Measurements from ENCODE around the gene GLI3. TPM values are rescaled to one million over a fixed set of nuclear protein-coding genes. Genes with fewer than 3 reads are reported as not detected.

The GLI3 gene
- total and polyA plus RNA-seq, 2 of the 4 experiments (the other 2 are of a cell fraction) = 1.3 to 3.9 TPM

DNA sequence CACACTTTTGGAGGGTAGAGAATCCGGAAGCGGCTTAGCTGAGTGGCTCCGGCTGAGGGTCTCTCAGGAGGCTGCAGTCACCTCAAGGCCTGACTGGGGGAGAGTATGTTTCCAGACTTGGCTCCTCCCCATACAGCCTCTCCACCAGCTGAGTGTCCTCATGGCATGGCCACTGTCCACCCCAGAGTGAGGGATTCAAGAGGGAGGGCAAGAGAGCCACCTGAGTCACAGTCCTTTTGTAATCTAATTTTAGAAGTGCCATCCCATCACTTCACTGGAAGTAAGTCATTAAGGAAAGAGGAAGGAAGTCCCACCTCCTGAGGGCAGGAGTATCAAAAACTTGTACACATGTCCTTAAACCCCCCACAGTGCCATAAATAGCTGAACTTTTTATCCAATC is 134.0 kb downstream of the GLI3 start:
- in situ Hi-C loops (cut with MboI; ENCODE audit: low sequenced_read_pairs) = no loop called here
- no peaks in the 10 kb centered on the region for H3K27me3 ChIP-seq (ENCODE audit: control insufficient read depth, insufficient read depth, low read length)
- no peak overlapping the region for H2AK5ac ChIP-seq (ENCODE audit: low read depth, low read length)
- H3K4me3 ChIP-seq (ENCODE audit: insufficient read depth, low read depth, low read length) = no peak overlapping the region
- WGBS, 2 experiments (ENCODE audit: extremely low coverage in 2 of 2, insufficient read length in 1 of 2) = no CpG with 5 or more reads among the region's 3 CpGs
- no peak overlapping the region for H2BK20ac ChIP-seq (ENCODE audit: low read depth, low read length)
- no peak overlapping the region for H3K23ac ChIP-seq (ENCODE audit: low read depth, low read length)
- dilution Hi-C loops (cut with HindIII; ENCODE audit: low sequenced_read_pairs, unreplicated experiment) = no loop called here
- H2BK15ac ChIP-seq (ENCODE audit: low read depth, low read length) = no peak overlapping the region
- no peak overlapping the region for H4K5ac ChIP-seq (ENCODE audit: low read depth, low read length)
- peaks cover 9% of the 10 kb centered on the region; the same call in 1 of the 2 replicates for H3K9me1 ChIP-seq (ENCODE audit: insufficient read depth, low read length)
- H3K79me1 ChIP-seq (ENCODE audit: low read depth in 1 of 2, low read length in 2 of 2) = peaks cover 0 to 18% of the 10 kb centered on the region in 2 experiments; a peak in 2 of 4 replicates
- H3K4me2 ChIP-seq (ENCODE audit: low read depth, low read length) = no peak overlapping the region
- ChIA-PET POLR2A (ENCODE audit: unreplicated experiment) (interaction anchor here (1.0 kb wide), 1 partner anchor 15 kb away, joined by 3 read pairs; no protein-coding TSS in a partner anchor), CTCF (interaction anchor here (0.7 kb wide), 1 partner anchor 200 kb away, joined by 6 read pairs; no protein-coding TSS in a partner anchor)
- H2AFZ ChIP-seq (replicated peaks; ENCODE audit: low read length, poor library complexity) = no peak overlapping the region
- H4K20me1 ChIP-seq (ENCODE audit: insufficient read depth, low read length) = no peaks in the 10 kb centered on the region
- no peaks in the 10 kb centered on the region for H3K9me3 ChIP-seq (ENCODE audit: control insufficient read depth, insufficient read depth, low read length)
- intact Hi-C loops (cut with micrococcal nuclease) = no loop called here
- peaks cover 11% of the 10 kb centered on the region; the same call in 1 of the 2 replicates for H3K36me3 ChIP-seq (ENCODE audit: control insufficient read depth, insufficient read depth, low read length)
- no peak overlapping the region for H4K91ac ChIP-seq (ENCODE audit: insufficient read depth, low read depth, low read length)
- TF ChIP-seq BHLHE40 (IDR thresholded peaks at IDR 0.05; ENCODE audit: low read depth, low read length) (no peak), RFX5 (IDR thresholded peaks at IDR 0.05; ENCODE audit: low read depth, low read length) (no peak), CHD1 (IDR thresholded peaks at IDR 0.05; ENCODE audit: low read depth, low read length) (no peak), POLR2A (IDR thresholded peaks at IDR 0.05; ENCODE audit: low read depth, low read length) (no peak), CEBPB (IDR thresholded peaks at IDR 0.05; ENCODE audit: low read depth, low read length) (no peak), FOS (IDR thresholded peaks at IDR 0.05; ENCODE audit: low read depth, low read length) (no peak), RCOR1 (IDR thresholded peaks at IDR 0.05; ENCODE audit: insufficient replicate concordance, low read length) (no peak), SMC3 (IDR thresholded peaks at IDR 0.05; ENCODE audit: low read depth, low read length) (no peak), RAD21 (IDR thresholded peaks at IDR 0.05; ENCODE audit: low read length) (no peak), CTCF (conservative IDR thresholded peaks at IDR 0.05; ENCODE audit: low read depth, low read length) (no peak), NFE2L2 (IDR thresholded peaks at IDR 0.05; ENCODE audit: low read depth, low read length) (no peak), ELK1 (IDR thresholded peaks at IDR 0.05; ENCODE audit: borderline replicate concordance, low read depth, low read length) (no peak), MAZ (IDR thresholded peaks at IDR 0.05; ENCODE audit: borderline replicate concordance, low read depth, low read length) (no peak), MAFK (IDR thresholded peaks at IDR 0.05; ENCODE audit: low read depth, low read length) (no peak)
- no peak overlapping the region; the same call in 1 of the 2 replicates for H3K18ac ChIP-seq (ENCODE audit: low read depth, low read length)
- H3K56ac ChIP-seq (ENCODE audit: extremely low read depth, insufficient read depth, low read length) = no peak overlapping the region
- H2BK120ac ChIP-seq (ENCODE audit: low read depth, low read length) = no peak overlapping the region
- H3K4ac ChIP-seq (ENCODE audit: low read depth, low read length) = no peak overlapping the region
- H3K4me1 ChIP-seq (ENCODE audit: control insufficient read depth, insufficient read depth, low read length) = peaks cover 14% of the 10 kb centered on the region; the same call in 1 of the 2 replicates
- BruUV-seq (replicated peaks) = no TSS peak
- H3K14ac ChIP-seq (replicated peaks; ENCODE audit: low read depth, low read length) = no peak overlapping the region
- ATAC-seq (ENCODE audit: low read depth) = no peak
- no peak overlapping the region for H3K27ac ChIP-seq (ENCODE audit: insufficient read depth, low read length)
- no peak overlapping the region for H2AK9ac ChIP-seq (replicated peaks; ENCODE audit: low read depth, low read length, poor library complexity)
- no peak overlapping the region for H4K8ac ChIP-seq (ENCODE audit: low read depth in 2 of 2, low read length in 2 of 2)
- no peak overlapping the region for H3K9ac ChIP-seq (ENCODE audit: low read depth, low read length)
- no peak for DNase-seq
- H2BK5ac ChIP-seq (ENCODE audit: low read depth, low read length, poor library complexity, severe bottlenecking) = no peak overlapping the region

Data from IMR-90 (cell line).